Measurements from ENCODE around the gene TMEM229B.

DNA sequence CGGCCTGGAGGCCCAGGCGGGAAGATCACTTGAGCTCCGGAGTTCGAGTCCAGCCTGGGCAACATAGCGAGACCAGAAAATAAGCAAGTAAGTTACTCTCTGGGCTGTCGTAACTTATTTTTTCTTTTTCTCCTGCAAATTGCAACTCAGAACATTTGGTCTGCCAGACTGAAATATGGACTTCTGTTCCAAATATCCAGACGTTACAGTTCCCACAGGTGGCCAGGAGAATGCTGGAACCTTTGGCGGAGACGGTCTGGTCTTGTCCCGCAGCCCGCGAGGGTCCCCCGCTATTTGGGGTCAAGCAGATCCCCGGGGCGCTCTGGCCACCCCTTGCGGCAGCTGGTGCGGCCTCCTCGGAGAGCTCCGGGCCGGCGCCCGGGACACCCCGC lies 44.1 kb upstream of the TMEM229B start:
- TF ChIP-seq, protein P1, sequence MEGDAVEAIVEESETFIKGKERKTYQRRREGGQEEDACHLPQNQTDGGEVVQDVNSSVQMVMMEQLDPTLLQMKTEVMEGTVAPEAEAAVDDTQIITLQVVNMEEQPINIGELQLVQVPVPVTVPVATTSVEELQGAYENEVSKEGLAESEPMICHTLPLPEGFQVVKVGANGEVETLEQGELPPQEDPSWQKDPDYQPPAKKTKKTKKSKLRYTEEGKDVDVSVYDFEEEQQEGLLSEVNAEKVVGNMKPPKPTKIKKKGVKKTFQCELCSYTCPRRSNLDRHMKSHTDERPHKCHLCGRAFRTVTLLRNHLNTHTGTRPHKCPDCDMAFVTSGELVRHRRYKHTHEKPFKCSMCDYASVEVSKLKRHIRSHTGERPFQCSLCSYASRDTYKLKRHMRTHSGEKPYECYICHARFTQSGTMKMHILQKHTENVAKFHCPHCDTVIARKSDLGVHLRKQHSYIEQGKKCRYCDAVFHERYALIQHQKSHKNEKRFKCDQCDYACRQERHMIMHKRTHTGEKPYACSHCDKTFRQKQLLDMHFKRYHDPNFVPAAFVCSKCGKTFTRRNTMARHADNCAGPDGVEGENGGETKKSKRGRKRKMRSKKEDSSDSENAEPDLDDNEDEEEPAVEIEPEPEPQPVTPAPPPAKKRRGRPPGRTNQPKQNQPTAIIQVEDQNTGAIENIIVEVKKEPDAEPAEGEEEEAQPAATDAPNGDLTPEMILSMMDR (IDR thresholded peaks at IDR 0.05): no peak
- TF ChIP-seq POLR2A (IDR thresholded peaks at IDR 0.05) (no peak), EP300 (IDR thresholded peaks at IDR 0.05) (no peak)
